ENCODE results near the gene CD37. TPM values are rescaled to one million over a fixed set of nuclear protein-coding genes. Genes with fewer than 3 reads are reported as not detected.
A peak's percentile ranks its signal among the peaks of the same experiment; 100 is the strongest.

Gene CD37
- total and polyA plus RNA-seq, 9 donors: 1.5 to 21.5 (median 5.4) TPM

- Histone ChIP-seq H3K4me3 (peak overlapping the region; percentile 48), H3K27ac (peak overlapping the region; percentile 69 to 93), H3K36me3 (no peaks in the 10 kb centered on the region), H3K27me3 (no peaks in the 10 kb centered on the region), H3K9me3 (no peaks in the 10 kb centered on the region), H3K4me1 (ENCODE audit: insufficient read depth) (peaks cover 8% of the 10 kb centered on the region)
- intact Hi-C loops (cut with DNase I): no loop called here
- peak; percentile 74 to 88 (median 82) for DNase-seq
- TF ChIP-seq POLR2A (IDR thresholded peaks at IDR 0.05) (no peak), CTCF (IDR thresholded peaks at IDR 0.05) (no peak), EP300 (IDR thresholded peaks at IDR 0.05) (no peak)
- WGBS, 3 donors: 6 to 14% (median 7%) methylated on average over 36 of the region's 36 CpGs
Observed at GRCh38 chr19:49340069-49340864, 5.1 kb downstream of the CD37 start.

DNA sequence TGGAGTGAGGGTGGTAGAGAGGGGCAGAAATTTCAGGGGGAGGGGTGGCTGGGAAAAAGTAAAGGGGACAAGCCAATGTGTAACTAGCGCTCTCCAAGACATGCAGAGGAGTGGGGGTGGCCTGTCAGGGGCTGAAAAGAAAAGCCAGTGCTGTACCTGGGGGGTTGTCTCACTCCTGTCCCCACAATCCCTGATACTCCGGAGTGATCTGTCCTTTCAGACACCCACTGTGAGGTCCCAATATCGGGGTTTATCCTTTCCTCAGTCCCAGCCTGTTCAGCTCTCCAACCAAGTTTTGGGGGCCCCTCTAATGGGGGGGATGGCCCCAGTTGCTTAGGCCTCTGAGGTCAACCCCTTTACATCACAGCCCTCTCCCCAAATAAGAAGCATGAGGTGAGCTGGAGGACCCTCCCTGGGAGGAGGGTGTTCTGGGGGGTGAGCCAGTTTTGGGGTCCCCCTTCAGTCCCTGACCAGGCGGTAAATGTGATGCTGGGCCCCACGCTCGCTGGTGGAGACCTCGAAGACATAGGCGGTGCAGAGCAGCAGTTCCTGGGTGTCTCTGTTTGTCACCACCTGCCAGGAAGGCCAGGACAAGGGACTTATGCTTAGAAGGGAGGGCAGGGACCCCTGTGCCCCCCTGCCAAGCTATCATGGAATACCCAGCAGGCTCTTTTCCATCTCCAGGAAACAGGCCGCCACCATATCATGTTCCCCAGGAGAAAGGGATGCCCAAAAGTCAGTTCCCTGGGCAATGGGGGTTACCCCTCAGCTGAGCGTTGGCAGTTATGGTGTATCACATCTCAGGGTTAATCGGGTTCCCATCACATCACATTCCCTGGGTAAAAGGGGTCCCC lies 5.9 kb downstream of the CD37 start:
- peaks cover 8% of the 10 kb centered on the region for H3K4me1 ChIP-seq (ENCODE audit: insufficient read depth)
- no peaks in the 10 kb centered on the region for H3K9me3 ChIP-seq
- H3K36me3 ChIP-seq: no peaks in the 10 kb centered on the region
- no peaks in the 10 kb centered on the region for H3K27me3 ChIP-seq
- intact Hi-C loops (cut with DNase I): no loop called here
- peak in 2 of 5 donors; percentile 21 to 29 for DNase-seq
- H3K4me3 ChIP-seq: no peak overlapping the region
- TF ChIP-seq CTCF (IDR thresholded peaks at IDR 0.05) (no peak), POLR2A (IDR thresholded peaks at IDR 0.05) (no peak), EP300 (IDR thresholded peaks at IDR 0.05) (no peak)
- peak overlapping the region in 1 of 2 donors; percentile 93 for H3K27ac ChIP-seq
- 86 to 92% (median 91%) methylated on average over 11 of the region's 11 CpGs for WGBS, 3 donors

GRCh38 chr19:49342291-49342721 lies 7.1 kb downstream of the CD37 start:
- no peak overlapping the region for H3K4me3 ChIP-seq
- no peaks in the 10 kb centered on the region for H3K9me3 ChIP-seq
- no peaks in the 10 kb centered on the region for H3K36me3 ChIP-seq
- H3K27ac ChIP-seq: no peak overlapping the region
- peaks cover 8% of the 10 kb centered on the region for H3K4me1 ChIP-seq (ENCODE audit: insufficient read depth)
- peak in 3 of 5 donors; percentile 9 to 20 (median 18) for DNase-seq
- 95% methylated on average over 11 of the region's 11 CpGs for WGBS, 3 donors
- intact Hi-C loops (cut with DNase I): no loop called here
- TF ChIP-seq EP300 (IDR thresholded peaks at IDR 0.05) (no peak), POLR2A (IDR thresholded peaks at IDR 0.05) (no peak), CTCF (IDR thresholded peaks at IDR 0.05) (no peak)
- H3K27me3 ChIP-seq: no peaks in the 10 kb centered on the region

- H3K4me1 ChIP-seq (ENCODE audit: insufficient read depth): peaks cover 8% of the 10 kb centered on the region
- no peak overlapping the region for H3K27ac ChIP-seq
- WGBS, 3 donors: 92 to 98% (median 94%) methylated on average over 6 to 7 of the region's 7 CpGs
- H3K9me3 ChIP-seq: no peaks in the 10 kb centered on the region
- TF ChIP-seq POLR2A (IDR thresholded peaks at IDR 0.05): no peak
- no peak for TF ChIP-seq CTCF (IDR thresholded peaks at IDR 0.05)
- TF ChIP-seq EP300 (IDR thresholded peaks at IDR 0.05): no peak
- no peak overlapping the region for H3K4me3 ChIP-seq
- no peaks in the 10 kb centered on the region for H3K27me3 ChIP-seq
- no peaks in the 10 kb centered on the region for H3K36me3 ChIP-seq
- DNase-seq: peak in 3 of 5 donors; percentile 10 to 14 (median 14)
- intact Hi-C loops (cut with DNase I): no loop called here
Observed at GRCh38 chr19:49343123-49343522, 7.9 kb downstream of the CD37 start.

Measured in ovary (tissue), 9 donors.